A549 (cell line): ENCODE measurements around the gene SLC9A9.

Experiments used
- CBX8 ChIP-seq: fragments of 200-600 bp; sonication (generic); IDR thresholded peaks from 2 replicates; pipeline ENCODE4 v1.6.1; 2016
- HOXB13 ChIP-seq: fragments of 250-450 bp; sonication (Bioruptor Pico); IDR thresholded peaks from 2 replicates; pipeline ENCODE4 v1.5.0; 2020; ENCODE audit warnings: low read depth, mild to moderate bottlenecking, moderate library complexity
- MAFK ChIP-seq: fragments of 450-650 bp; IDR thresholded peaks from 2 replicates; pipeline ENCODE4 v1.6.1; 2014; ENCODE audit not compliant: partially characterized antibody
- RAD21 ChIP-seq, 2 experiments: fragments of >200 bp in 1 of 2; sonication (Bioruptor Twin) in 1 of 2; formaldehyde crosslinking in 1 of 2; IDR thresholded peaks in 1 of 2; conservative IDR thresholded peaks in 1 of 2; 2 replicates in 1 of 2; 3 replicates in 1 of 2; pipeline ENCODE4 v1.6.1; 2012 to 2018; ENCODE audit warnings: inconsistent platforms in 1 of 2
- TF ChIP-seq, protein P1 (sequence below): fragments of >200 bp; sonication (Bioruptor Twin); formaldehyde crosslinking; IDR thresholded peaks from 3 replicates; pipeline ENCODE4 v1.5.1; 2016
- TF ChIP-seq, protein P2 (sequence below): IDR thresholded peaks from 2 replicates; pipeline ENCODE4 v1.6.1; 2012; ENCODE audit warnings: low read depth, borderline replicate concordance

DNA sequence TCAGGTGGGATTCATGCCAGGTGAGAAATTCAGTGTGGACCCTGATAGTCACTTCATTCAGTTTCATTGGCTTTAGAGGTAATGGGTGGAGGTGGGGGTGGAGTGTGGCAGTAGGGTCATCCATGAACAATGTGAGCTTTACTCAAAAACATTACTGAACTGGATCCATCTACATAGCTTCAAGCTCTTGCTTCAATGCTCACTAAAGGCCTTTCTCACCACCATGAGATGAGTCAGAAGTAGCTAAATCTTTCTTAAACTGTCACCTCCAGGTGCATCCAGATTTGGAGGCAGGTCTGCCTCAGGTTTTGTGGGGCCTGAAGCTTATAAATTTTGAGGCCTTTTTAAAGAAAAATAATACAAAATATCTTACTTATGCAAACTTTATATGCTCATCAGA lies 365.1 kb downstream of the SLC9A9 start:
- no peak for TF ChIP-seq CBX8
- TF ChIP-seq, protein P1, sequence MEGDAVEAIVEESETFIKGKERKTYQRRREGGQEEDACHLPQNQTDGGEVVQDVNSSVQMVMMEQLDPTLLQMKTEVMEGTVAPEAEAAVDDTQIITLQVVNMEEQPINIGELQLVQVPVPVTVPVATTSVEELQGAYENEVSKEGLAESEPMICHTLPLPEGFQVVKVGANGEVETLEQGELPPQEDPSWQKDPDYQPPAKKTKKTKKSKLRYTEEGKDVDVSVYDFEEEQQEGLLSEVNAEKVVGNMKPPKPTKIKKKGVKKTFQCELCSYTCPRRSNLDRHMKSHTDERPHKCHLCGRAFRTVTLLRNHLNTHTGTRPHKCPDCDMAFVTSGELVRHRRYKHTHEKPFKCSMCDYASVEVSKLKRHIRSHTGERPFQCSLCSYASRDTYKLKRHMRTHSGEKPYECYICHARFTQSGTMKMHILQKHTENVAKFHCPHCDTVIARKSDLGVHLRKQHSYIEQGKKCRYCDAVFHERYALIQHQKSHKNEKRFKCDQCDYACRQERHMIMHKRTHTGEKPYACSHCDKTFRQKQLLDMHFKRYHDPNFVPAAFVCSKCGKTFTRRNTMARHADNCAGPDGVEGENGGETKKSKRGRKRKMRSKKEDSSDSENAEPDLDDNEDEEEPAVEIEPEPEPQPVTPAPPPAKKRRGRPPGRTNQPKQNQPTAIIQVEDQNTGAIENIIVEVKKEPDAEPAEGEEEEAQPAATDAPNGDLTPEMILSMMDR: no peak
- TF ChIP-seq MAFK: no peak
- TF ChIP-seq, protein P2, sequence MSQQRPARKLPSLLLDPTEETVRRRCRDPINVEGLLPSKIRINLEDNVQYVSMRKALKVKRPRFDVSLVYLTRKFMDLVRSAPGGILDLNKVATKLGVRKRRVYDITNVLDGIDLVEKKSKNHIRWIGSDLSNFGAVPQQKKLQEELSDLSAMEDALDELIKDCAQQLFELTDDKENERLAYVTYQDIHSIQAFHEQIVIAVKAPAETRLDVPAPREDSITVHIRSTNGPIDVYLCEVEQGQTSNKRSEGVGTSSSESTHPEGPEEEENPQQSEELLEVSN: no peak
- no peak for TF ChIP-seq RAD21 (conservative IDR thresholded peaks at IDR 0.05 in 1 of 2, IDR thresholded peaks at IDR 0.05 in 1 of 2)
- no peak for TF ChIP-seq HOXB13 (CRISPR knock-in tag)
